Effector CD8-positive, alpha-beta T cell (primary cell): ENCODE results near the gene RHBDF2.

Source experiments
- DNase-seq: peaks from one replicate; lab custom pipeline; 2025; lab: John Stamatoyannopoulos, UW

The RHBDF2 gene

DNA sequence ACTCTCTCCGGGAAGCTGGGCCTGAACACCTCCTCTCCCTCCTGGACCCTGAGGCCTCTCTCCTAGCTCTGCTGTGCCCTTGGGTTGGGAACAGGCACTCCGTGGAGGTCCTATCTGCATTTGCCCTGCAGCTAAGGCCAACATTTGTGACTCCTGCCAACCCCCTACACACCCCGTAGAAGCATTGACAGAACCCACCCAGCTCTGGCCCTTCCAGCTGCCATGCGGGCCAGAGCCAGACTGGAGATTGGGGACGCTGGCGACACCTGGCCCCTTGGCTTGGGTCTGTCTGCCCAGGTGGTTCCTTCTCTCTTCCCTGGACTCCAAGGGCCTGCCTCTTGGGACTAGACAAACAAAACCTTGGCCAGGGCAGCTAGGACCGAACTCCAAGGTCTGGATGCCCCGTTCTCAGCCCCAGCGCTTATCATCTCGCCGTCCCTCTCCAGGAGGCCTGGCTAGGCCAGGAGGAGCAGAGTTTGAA lies 644 bp upstream of the RHBDF2 start:
- no peak for DNase-seq

DNA sequence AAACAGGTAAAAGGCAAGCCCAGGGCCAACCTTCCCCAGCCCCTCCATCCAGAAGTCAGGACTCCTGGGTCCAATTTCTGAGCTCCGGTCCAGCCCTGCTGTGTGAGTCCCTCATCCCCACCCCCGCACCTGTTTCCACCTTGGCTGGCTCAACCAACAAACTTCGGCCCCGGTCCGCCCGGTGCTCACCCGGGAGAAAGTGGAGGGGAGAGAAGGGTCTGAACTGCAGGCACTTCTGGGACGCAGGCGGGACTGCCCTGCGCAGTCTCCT lies 541 bp downstream of the RHBDF2 start:
- DNase-seq: no peak

DNA sequence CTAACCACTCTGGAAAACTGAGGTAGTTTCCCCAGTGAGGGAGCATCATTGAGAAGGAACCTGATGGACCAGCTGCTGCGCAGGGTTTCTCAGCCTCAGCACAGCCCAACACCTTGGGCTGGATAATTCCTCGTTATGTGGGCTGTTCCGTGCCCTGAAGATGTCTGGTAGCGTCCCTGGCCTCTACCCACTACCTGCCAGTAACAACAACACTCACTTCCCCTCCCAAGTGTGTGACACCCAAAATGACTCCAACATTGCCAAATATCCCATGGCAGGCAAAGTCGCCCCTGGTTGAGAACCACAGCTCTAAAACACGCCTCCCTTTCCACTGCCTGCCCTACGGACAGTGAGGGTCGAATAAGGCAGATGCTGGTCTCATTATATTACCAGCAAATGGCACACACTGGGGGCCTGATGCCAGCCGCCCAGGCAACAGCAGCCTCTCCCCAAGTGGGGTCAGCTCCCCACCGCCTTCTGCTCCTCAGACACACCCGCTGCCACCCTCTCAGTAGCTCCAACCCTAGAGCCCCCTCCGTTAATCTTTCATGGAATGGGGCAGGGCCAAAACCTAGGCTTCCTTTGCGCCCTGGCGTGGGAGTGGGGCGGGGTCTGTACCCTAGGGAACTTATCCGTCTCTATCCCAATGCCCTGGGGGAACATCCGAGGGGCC lies 1.0 kb downstream of the RHBDF2 start:
- DNase-seq: no peak

DNA sequence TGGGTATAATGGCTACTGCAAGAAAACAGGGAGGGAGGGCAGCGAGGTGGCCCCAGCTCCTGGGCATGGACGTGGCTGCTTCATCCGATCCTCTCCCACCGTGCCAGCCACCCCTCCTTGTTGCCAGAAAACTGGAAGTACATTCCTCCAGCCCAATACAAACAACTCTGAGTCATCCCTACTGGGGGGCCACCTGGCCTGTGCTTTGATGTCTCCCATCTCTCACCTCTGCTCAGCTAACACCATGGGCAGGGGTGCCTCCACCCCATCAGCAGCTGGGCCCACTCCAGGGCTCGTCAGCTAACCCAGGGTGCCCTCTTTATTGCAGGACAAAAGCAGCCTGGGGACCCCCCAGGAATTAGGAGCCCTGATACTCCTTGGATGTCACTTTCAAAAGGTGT lies 2.0 kb downstream of the RHBDF2 start:
- no peak for DNase-seq

DNA sequence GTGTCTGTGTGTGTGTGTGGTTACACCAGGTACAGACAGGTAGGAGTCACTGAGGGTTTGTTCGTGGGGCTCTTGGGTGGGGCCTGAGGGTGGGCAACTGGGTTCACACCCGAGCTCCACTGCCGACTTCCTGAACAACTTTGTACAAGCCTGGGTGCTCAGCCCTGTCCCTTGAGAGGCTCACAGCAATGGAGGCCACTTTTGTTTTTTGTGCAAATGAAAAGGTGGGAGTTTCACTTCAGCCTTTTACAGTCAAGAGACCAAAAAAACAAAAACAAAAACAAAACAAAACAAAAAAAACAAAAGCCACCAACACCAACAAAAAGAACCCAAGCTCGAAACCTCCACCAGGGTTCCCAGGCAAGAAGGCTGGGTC lies 2.4 kb downstream of the RHBDF2 start:
- DNase-seq: no peak

DNA sequence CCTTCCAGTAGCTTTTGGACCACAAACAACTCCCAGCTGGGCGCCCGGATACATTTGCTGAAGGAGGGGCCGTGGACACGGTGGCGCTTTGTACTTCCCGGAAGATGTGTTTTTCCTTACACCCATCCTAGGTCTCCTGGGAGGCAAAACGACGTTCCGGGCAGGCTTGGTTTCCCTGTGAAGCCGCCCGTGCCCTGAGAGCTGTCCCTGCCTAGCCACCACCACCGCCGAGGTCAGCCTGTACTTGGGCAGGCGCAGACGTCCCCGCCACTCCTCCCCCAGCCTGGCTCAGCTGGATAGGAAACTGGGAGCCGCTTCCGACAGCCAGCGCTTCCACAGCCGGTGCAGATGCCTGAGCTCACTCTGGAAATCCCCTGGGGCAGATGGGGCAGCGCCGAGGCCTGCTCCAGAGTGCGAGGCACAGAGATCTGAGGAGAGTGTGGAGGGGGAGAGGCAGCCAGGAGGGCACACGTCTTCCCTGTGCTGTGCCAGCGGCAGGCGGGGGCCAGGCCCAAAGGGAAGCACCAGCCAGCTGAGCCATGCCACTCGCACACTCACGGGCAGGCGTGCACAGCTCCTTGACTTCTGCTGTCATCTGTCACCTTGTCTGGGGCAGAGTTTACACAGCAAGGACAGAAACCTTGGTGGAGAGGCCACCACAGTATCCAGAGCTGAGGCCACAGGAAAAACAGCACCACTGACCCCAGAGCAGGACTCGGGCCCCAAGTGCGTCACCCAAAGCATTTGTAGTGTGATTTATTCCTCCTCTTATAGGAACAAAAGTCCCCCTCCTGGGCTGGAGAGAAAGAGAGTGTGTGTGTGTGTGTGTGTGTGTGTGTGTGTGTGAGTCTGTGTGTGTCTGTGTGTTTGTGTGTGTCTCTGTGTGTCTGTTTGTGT lies 3.0 kb downstream of the RHBDF2 start:
- DNase-seq: no peak

DNA sequence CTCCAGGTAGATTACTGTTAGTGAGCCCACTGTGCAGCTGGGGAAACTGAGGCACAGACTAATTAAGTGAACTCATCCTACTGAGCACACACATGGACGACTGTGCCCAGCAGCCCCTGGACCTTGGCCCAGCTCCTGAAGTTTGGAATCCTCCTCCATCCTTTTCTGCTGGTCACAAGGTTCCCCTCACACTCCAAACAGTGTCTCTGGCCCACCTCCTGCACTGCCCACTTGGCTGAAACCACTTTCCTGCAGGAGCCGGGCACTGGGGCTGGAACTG lies 3.6 kb downstream of the RHBDF2 start:
- no peak for DNase-seq

DNA sequence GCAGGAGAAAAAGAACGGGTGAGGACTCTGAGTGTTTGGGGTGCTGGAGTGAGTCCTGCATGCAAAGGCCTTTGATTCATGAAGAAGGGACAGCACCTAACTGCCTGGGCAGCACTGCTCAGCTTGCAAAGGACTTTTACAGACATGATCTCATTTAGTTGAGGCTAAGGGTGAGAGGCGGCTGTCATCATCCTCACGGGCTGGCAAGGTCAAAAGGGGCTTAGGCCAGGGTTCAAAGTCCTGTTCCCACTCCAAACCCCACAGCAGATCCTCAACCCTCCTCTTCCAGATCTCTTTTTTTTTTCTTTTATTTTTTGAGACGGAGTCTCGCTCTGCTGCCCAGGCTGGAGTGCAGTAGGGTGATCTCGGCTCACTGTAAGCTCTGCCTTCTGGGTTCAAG lies 4.8 kb downstream of the RHBDF2 start:
- DNase-seq: no peak

DNA sequence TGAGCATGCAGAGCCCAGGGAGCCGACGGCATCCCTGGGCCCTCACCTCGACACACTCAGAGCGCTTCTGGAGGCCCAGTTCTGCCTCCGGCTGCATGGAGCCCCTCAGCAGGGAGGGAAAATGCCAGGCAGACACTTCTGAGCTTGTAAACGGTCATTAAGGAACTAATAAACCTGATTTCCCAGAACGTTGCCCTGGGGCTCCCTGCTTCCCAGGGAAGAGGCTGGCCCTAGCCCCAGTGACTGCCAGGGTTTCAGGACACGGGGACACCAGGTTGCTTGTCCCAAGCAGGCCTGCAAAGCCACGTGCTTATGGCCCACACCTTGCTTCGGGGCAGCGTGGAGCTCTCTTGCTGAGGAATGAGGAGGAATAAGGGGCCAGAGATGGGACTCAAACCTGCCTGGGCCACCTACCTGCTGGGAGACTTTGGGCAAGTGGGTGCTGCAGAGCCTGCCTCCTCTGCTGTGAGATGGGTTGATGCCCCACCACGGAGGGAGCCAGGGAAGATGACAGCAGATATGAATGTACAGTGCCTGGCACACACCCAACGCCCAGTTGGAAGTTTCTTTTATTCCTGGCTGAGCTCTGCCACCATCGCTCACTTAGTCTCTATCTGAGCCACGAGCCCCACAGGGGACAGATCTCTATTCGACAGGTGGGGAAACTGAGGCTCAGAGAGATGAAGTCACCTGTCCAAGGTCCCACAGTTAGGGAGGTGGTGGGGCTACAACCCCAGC lies 5.4 kb downstream of the RHBDF2 start:
- no peak for DNase-seq

DNA sequence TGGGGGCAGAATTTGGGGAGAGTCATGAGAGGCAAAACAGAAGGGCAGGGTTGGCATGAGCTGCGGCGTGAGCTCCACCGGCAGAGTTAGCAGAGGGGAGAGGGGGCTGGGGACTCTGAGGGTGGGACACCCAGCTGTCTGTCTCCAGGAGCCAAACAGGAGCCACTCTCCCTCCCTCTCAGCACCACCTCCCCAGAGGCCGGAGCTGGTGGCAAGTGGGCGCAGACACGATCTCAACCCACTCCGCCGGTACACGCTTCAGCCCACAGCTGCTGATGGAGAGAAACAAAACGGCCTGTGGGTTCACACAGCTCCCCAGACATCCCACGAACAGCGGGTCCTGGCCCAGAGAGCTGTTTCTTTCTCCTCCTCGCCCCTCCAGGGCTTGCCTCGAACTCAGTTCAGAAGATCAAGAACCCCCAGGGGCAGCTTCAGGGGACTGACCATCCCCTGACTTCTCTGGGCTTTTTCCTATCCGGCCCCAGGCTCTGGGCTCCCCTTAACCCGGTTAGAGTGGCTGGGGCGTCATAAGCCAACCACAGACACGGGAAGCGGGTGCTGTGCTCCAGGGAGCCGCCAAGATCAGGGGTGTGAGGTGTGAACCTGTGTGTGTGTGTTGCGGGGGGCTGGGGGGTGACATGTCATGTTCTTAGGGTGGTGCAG lies 7.6 kb downstream of the RHBDF2 start:
- no peak for DNase-seq

DNA sequence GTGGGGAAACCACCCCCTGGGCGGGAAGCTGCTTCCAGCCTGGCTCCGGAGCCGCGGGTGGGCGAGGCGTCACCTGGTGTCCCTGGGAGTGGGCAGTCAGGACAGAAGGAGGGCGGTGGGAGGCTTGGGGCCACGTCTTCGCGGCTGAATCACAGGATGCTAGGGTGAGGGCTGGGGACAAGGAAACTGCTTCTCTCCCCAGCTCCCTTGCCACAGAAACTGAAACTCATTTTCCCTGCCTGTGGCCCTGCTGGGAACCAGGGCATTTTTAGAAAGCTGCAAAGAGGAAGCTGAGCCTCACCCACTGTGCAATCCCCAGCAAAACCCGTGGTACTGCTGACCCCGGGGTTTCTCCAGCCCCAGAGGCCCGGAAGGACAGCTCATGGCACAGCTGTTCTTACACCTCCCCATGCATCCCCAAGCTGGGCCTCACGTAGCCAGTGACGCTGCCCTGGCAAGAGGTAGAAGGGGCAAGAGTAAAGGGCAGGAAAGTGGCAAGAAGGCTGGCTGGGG lies 8.2 kb downstream of the RHBDF2 start:
- no peak for DNase-seq

DNA sequence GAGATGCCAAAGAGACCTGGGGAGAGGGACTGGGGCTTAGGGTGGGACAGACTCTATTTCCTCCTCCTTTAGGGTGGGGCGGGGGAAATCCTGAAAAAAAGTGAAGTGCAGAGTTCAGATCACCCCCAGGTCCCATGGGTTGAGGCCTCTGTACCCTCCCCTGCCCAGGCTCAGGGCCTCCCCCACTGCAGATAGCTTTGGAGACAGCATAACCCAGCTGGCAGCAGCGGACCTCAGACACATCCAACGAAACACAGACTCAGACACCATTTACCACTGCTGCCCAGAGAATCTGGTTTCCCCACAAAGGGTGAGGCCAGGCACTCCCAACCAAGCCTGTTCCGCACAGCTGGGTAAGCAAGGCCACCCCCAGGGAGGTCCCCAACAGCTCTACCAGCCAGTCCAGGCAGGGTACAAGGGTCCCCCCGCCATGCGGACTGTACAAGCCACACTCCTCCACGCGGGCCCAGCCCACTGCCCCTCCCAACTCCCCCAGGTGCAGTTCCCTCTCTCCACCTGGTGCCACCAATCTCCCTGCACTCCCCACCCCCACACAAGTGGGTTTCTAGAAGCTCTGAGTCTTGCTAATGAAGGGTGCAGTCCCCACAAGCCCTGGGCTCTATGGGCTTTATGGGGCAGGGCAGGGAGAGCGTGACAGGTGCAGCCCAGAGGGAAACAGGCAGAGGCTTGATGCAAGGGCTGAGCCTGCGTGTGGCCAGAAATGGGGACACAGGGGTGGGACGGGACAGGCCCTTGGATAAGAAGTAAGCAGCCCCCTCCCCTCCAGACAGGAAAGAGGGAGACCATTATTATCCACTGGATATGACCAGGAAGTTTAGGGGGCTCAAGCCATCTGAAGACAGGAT lies 8.9 kb downstream of the RHBDF2 start:
- DNase-seq: no peak

DNA sequence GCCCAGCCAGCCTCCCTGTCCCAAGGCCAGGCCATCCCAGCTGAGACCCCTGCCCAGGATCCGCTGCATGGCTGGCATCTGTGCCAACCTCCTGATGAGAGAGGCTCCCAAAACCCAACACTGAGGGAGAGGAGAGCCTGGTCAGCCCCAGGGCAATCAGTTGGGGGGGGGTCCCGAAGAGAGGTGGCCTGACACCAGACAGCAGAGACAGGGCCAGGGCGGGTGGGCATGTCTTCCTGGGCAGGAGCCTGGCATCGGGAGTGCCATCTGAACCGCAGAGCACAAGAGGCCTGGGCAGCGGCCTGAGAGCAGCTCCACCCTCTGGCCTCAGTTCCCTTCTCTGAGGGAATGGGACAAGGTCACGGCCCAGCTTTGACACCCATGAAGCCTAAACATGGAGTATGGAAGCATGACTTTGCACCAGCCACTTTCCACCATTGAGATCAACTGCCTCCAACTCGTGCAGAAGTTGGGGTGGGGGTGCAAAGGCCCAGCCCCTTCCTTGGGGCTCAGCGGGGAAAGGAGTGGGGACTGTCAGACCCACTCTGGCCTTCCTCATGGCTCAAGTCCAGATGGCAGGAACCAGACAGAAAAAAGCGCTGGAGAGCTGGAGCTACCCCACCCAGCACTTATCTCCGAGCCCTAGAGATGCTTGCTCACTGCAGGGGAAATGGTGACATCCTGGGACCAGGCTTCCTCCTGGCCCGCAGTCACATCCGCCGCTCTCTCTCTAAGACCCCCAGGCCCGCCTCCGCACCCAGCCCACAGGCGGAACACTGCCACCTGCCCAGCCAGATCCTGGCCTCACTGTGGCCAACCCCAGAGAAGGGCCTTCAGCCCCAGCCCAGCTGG lies 9.7 kb downstream of the RHBDF2 start:
- no peak for DNase-seq

DNA sequence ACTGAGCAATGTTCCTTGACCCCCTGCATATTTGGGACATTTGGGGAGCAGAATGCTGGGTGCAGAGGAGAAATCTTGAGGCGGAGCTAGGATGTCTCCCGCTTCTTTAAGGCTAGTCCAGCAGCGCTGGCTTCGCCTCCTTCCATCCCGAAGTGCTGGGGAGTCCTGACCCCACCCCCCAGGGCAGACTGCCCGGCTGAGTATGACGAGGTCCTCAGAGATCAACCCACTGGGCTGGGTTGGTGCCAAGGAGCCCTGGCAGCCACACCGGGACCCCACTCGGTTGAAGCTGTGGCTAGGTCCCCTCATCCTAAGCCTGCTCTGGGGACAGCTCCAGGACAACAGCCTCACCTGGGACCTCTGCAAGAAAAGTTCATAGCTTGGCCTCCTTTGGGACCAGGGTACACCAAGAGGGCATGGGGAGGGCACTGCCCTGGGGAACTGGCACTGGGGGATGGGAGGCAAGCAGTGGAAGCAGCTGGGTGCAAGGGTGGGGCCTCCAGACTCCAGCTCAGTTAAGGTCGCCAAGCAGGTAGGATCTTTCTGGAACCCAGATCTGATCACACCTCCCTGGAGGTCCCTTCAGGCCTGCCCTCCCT lies 11.0 kb downstream of the RHBDF2 start:
- DNase-seq: no peak

DNA sequence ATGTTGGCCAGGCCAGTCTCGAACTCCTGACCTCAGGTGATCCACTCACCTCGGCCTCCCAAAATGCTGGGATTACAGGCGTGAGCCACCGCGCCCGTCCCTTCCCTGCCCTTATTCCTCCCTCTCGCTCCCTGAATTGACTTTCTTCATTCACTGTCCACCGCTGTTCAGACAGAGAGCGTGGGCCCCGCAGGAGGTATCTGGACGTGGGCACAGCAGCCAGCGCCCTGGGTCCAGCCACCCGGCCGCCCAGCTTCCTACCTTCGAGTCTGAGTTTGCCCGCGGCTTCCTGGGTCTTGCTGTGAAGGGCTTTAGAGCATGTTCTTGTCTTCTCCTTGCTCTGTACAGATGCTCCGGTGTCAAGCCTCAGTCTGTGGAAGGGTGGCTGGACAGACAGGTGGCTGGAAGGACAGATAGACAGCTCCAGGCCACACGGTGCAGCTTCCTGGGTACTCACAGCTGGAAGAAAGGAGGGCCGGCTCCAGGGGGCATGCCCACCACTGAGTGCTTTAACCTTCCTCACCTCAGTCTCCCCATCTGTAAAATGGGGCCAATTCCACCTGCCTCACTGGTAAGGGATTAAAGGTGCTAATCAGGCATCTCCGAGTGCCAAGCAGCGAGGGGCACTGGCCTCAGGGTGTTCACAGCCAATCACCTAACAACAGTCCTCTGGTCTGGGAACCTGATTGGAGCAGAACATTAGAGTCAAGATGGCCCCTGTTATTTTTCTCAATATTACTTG lies 13.6 kb downstream of the RHBDF2 start:
- no peak for DNase-seq

DNA sequence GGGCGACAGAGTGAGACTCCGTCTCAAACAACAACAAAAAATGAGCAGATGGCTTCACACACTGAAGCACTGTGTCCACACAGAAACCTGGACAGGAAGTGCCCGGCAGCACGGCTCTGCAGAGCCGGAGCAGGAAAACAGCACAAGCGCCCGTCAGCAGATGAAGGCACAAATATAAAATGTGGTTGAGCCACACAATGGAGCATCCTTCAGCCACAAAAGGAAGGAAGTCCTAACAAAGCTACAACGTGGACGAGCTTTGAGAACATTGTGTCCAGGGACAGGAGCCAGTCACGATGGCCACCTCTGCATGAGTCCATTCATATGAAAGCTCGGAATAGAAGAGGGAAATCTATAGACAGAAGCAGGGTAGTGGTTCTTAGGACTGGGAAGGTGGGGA lies 15.7 kb downstream of the RHBDF2 start:
- DNase-seq: no peak

DNA sequence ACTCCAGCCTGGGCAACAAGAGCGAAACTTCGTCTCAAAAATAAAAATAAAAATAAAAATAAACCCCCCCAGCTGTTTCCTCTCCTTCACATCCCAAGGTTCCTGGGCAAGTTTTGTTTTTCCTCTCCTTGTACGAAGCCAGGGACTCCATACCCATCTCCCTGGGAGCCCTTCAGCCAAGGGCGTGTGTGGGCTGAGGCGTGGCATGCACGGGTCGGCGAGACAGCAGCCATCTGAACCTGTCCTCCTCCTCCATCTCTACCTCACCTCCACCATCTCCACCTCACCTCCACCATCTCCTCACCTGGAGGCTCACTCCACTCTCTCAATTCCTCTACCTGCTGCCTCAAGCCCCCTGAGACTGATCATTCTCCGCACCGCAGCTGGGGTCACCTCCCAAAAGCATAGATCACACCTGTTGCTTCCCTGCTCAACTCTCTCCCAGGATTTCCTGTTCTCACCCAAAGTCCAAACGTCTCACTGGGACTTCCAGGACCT lies 16.9 kb downstream of the RHBDF2 start:
- DNase-seq: no peak

DNA sequence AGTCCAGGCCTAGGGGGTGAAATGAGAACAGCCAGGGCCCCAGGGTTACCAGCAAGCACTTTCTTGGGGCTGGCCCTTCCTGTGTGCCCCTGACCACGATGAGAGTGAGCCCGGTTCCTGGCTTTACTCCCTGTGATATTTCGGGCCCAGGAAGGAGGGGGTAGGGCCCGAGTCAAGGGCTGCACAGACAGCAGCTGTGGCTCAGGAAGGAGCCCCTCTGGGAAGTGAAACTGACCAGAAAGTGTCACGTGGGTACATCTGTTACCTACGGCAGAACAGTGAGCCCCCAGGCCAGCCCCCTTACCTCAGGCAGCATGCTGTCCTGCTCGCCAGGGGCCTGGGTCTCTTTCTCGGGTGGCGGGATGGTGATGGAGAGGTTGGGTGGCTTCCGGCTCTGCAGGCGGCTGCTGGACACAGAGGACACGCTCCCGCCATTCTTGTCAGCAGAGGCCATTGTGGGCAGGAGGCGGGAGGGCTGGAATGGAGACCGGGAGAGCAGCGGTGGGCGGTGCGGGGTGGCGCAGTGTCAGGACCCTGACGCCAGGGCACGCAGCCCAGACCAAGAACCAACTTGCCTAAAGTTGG lies 20.1 kb downstream of the RHBDF2 start:
- DNase-seq: no peak

DNA sequence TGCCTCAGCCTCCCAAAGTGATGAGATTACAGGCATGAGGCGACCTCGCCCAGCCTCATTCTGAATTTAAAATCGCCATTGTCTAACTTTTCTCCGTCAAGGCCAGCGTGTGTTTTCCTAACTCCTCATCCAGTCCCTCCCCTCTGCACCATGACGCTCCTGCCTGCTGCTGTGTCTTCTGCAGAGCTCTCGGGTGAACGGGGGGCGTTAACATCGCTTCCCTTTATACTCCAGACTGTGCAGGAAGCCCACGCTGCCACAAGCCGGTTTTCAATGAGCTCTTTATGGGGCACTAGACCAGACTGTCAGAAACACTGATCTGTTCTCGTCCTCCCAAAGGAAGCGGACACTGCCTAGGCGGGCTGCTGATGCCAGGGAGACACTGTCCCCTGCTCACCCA lies 20.6 kb downstream of the RHBDF2 start:
- DNase-seq: no peak
